GF-D8 (cell line): Measurements from ENCODE around the gene FKBP1C.
"Not testable (repeated sequence)": the region's sequence is repeated elsewhere in the genome, so short reads cannot be mapped to it uniquely, and the experiment has no call there.

Experiments
- DNase-seq: peaks from one replicate; lab custom pipeline; 2025; lab: John Stamatoyannopoulos, UW

FKBP1C gene

DNA sequence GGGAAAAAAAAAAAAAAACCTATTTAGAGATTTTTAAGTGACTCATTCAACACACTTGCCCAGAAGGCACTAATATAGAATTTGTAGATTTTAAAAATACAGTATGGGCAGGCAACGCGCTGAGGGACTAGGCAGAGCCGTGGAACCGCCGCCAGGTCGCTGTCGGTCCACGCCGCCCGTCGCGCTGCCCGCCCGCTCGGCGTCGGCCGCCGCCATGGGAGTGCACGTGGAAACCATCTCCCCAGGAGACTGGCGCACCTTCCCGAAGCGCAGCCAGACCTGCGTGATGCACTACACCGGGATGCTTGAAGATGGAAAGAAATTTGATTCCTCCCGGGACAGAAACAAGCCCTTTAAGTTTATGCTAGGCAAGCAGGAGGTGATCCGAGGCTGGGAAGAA is at the start of gene FKBP1C:
Gene FKBP1C (plus strand): TSS at position 127 of the 400 bp plus-strand sequence.
- DNase-seq = not testable (repeated sequence)

DNA sequence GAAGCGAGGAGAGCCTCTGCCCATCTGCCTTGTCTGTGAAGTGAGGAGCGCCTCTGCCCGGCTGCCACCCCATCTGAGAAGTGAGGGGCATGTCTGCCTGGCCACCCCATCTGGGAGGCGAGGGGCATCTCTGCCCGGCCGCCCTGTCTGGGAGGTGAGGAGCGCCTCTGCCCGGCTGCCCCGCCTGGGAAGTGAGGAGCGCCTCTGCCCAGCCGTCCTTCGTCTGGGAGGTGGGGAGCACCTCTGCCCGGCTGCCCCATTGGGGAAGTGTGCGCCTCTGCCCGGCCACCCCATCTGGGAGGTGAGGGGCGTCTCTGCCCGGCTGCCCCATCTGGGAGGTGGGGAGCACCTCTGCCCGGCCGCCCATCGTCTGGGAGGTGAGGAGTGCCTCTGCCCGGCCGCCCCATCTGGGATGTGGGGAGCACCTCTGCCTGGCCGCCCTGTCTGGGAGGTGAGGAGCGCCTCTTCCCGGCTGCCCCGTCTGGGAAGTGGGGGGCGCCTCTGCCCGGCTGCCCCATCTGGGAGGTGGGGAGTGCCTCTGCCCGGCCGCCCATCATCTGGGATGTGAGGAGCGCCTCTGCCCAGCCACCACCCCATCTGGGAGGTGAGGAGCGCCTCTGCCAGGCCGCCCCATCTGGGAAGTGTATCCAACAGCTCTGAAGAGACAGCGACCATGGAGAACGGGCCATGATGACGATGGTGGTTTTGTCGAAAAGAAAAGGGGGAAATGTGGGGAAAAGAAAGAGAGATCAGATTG is 47.0 kb upstream of the FKBP1C start:
- not testable (repeated sequence) for DNase-seq

DNA sequence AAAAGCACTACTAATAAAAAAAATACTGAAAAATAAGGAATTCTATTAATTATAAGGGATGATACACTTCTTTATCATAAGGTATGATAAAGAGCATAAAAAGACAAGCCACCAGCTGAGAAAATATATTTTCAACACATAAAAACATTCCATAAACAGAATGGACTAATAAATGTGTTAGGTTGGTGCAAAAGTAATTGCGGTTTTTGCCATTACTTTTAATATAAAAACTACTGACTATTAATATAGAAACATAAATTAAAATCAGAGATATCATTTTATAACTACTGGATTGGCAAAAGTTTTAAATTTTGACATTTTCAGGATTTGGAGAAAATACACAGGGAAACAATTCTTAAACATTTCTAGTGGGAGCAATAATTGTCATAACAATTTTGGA is 37.1 kb upstream of the FKBP1C start:
- DNase-seq = no peak

DNA sequence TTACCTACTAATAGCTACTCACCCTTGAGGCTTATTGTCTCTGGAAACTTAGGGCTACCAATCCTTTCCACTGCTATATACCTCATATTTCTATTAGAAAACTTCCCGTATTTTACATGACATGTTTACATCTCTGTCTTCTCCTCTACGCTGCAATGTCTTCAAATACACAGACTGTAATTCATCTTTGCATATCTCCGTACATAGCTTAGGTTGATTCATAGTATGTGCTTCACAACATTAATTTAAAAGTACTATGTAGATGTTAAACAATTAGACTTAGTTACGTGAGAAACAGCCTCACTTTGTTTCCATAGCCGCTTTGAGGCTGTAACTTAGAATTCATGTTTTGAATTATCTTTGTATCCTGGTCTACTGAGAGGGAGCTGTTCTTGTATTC is 35.1 kb upstream of the FKBP1C start:
- DNase-seq = no peak

DNA sequence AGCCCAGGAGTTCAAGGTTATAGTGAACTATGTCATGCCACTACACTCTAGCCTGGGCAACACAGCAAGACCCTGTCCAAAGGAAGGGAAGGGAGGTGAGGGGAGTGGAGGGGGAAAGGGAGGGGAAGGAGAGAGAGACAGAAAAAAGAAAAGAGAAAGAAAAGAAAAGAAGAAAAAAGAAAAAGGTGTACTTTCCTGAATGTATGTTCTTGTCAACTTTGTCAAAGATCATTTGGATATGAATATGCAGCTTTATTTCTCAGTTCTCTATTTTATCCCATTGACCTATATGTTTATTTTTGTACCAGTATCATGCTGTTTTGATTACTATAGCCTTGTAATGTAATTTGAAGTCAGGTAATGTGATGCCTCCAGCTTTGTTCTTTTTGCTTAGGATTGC is 30.9 kb upstream of the FKBP1C start:
- no peak for DNase-seq

DNA sequence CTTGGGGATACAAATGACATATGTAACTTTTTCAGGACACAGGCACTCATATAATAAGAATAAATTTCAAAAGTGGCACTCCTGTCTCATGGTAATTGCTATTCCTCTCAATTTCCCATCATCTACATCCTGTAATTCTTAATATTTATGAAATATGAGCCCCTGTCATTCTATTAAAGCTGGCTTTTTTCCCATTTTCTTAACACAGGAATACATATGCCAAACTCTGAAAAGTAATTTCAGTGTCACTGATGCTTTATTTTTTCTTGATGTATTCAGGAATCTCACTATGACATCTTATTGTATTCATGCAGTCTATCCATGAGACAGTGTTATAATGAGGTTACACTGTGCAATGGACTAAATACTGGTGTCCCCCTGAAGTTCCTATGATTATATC is 24.3 kb upstream of the FKBP1C start:
- no peak for DNase-seq

DNA sequence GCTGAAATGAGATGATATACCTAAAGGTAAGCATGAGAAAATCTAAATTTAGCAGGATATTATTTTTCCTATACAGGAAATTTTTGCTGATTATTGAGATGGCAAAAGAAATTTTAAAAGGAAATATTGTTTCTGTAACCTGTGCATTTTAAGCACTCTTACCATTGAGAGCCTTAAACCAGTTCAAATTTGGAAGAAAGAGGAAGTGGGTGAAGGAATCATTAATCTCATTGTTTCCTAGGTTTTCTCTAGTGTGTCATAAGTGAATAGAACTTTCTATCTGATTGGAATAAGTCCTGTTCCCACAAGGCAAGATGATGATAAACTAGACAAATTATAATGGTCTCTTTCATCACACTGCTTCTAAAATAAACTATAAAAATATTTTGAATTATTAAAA is 22.4 kb upstream of the FKBP1C start:
- DNase-seq = no peak

DNA sequence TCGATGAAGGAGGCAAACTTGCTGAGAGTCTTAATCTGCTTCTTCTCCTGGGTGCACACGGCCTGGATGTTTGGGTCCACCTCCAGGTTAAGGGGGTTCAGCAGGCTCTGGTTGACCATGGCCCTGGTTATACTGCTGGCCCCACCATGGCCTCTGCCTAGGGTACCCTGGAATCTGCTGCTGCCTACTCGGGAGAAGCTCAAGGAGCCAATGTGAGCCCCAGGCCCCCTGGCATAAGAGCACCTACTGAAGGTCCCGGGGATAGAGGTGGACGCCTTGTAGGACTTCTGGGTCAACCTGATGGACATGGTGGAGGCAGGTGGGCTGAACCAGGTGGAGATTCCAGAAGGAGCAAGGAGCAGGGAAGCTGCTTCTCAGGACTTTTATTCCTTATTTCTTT is 17.9 kb upstream of the FKBP1C start:
- no peak for DNase-seq

DNA sequence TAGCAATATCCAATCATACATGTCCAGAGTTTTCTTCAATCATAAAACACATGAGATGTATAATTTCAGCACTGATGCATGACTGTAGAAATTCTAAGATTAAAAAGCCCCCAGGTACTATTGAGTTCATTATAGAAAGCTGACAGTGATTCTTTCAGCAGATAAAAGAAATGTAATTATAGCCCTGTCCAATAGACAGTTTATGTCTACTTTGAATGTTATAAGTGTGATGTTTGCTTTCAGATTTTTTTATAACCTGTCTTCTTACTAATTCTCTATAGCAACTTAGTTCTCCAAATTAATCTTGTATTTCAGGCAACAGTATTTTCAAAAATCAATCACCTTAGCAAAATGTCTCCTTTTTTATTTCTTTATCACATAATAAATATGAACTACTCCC is 13.5 kb upstream of the FKBP1C start:
- no peak for DNase-seq

DNA sequence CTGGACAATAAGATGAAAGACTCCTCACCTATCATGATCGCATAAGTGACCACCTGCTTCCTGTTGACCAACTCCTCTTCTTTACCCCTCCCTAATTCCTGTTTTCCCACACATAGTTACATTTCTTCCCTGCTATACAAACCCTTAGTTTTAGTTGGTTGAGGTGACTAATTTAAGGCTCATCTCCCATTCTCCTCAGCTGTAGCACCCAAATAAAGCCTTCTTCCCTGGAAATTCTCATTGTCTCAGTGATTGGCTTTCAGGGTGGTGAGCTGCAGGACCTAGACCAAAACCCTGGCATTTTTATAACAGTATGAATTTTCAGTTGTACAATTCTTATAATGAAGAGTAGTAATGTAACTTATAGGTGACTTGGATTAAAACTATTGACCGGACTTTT is 2.1 kb downstream of the FKBP1C start:
- DNase-seq = no peak

DNA sequence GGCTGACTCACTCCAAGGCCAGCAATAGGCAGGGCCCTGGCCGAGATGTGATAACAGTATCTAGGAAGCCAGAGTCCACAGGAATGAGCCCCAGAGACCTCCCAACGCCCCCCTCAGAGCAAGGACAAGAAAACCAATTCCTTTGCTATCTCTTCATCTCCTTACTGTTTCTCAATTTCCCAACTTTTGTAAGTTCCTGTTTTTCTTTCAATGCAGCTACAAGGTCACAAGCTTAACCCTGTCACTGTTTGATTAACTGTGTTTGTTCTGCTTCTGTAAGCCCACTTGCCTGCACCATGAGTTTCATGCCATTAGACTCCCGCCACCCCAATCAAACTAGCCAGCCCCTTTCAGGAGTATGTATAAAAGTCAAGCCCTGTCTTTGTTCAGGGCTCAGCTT is 3.5 kb downstream of the FKBP1C start:
- peak; percentile 88 for DNase-seq

DNA sequence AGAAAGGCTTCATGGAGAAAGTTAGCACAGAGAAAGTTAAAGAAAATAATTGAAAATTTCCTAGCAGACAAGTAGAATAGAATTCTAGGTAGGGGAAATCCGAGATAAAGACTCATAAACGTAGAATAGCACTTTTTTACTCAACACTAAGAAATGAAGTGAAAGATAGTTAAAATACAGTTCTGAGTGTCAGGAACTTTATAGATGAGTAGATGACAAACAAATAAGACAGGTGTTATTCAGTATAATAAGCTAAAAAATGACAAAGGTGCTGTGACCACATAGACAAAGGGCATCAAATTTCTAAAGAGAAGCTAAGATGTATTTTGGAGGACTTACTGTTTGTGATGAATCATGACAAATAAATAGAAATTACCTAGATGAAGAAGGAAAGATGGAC is 12.9 kb downstream of the FKBP1C start:
- DNase-seq = no peak

DNA sequence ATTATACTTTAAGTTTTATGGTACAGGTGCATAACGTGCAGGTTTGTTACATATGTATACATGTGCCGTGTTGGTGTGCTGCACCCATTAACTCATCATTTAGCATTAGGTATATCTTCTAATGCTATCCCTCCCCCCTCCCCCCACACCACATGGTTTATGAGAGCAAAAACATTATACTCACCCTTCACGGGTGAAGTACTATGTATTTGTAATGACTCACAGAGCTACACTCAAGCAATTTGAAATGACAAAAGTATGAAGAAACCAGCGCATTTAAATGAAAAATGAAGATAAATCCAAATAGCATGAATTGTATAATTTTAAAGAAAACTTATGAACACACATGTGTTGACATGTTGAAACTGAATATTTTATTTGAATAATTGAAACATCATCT is 14.7 kb downstream of the FKBP1C start:
- not testable (repeated sequence) for DNase-seq

DNA sequence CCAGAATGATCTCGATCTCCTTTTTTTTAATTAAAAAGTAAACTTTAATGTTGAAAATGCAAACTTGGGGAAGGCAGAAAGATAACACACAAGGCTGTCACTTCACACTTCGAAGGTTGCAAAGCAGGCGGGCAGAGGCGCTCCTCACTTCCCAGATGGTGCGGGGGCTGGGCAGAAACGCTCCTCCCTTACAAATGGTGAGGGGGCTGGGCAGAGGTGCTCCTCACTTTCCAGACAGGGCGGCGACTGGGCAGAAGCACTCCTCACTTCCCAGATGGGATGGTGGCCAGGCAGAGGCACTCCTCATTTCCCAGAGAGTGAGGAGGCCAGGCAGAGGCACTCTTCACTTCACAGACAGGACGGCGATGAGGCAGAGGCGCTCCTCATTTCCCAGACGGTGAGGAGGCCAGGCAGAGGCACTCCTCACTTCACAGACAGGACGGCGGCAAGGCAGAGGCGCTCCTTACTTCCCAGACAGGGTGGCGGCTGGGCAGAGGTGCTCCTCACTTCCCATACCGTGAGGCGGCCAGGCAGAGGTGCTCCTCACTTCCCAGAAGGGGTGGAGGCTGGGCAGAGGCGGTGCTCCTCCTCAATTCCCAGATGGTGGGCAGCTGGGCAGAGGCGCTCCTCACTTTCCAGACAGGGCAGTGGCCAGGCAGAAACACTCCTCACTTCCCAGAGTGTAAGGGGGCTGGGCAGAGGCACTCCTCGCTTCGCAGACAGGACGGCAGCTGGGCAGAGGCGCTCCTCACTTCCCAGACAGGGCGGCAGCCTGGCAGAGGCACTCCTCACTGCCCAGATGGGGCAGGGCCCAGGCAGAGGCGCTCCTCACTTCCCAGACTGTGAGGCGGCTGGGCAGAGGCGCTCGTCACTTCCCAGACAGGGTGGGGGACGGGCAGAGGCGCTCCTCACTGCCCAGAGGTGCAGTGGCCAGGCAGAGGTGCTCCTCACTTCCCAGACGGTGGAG is 16.9 kb downstream of the FKBP1C start:
- not testable (repeated sequence) for DNase-seq

DNA sequence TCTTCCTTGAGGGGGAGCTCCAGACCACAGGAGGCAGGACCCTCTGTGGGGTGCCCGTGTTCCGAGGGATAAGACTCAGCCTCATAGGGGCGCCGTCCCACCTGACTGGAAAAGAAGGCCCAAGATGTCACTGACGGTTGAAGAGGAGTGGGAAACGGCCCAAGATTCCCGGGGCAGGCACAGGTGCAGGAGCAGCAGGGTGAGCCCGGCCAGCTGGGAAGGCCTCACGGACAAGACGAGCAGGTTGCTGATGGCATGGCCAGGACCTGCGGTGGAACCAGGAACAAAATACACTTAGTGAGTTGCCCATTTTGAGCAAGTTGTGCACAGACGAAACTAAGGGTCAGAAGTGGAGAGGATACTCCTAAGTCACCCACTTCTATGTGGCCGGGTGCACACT is 18.8 kb downstream of the FKBP1C start:
- not testable (repeated sequence) for DNase-seq

DNA sequence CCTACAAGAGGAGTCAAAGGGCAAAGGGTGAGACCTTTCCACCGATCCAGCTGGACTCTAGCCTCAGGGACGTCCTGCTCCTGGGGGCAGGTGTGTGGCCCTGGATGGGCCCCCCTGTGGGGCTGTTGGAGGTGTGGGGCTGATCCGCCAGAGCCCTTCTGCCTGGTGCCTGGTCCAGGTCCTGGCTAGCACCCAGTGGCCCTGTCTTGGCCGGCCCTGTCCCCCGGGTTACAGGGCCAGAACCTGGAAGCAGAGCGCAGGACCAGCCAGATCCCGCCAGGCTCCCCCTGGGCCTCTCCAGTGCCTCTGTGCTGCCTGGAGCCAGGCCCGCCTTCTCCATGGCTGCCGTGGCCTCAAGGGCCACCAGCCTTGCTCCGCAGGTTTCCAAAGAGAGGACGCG is 19.2 kb downstream of the FKBP1C start:
- DNase-seq = not testable (repeated sequence)

DNA sequence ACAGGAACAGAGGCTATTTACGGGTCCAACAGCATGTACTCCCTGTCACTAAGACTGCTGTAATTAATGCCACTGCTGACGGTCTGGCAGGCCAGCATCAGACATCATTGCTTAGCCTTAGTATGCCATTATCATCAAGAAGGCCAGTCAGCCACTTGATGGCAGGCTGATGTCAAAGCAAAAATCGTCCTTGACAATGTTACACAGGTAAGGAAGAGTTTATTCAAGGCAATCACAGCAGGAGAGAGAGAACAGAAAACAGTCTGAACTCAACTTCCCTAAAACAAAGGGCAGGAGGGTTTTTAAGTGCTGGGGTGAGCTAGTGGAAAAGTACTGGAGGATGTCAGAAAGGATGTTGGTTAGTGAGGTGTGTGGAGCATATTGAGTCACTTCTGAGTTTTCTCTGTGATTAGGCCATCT is 25.1 kb downstream of the FKBP1C start:
- DNase-seq = no peak

DNA sequence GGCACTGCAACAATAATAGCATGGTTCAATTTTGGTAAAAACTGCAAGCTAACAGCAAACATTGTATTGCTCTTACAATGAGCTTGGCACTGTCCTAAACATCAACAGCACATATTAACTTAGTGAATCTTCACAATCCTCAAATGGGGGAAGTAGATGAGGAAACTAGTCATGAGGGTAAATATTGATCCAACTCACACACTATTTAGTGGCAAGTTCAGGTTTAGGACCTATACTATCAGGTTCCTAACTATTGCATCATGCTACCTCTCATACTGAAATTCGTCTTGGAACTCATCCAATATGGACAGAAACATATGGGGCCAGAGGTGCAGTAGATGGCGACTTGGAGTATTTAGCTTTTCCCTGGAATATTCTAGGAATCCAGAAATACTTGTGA is 34.2 kb downstream of the FKBP1C start:
- DNase-seq = no peak

DNA sequence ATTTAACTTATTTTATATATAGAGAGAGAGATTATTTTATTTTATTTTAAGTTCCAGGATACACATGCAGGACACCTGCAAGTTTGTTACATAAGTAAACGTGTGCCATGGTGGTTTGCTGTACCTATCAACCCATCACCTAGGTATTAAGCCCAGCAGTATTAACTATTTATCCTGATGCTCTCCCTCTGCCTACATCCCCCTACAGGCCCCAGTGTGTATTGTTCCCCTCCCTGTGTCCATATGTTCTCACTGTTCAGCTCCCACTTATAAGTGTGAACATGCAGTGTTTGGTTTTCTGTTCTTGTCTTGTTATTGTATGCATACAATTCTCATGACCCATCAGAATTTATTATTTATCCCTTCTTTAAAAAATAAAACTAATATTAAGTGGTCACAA is 34.6 kb downstream of the FKBP1C start:
- DNase-seq = no peak

DNA sequence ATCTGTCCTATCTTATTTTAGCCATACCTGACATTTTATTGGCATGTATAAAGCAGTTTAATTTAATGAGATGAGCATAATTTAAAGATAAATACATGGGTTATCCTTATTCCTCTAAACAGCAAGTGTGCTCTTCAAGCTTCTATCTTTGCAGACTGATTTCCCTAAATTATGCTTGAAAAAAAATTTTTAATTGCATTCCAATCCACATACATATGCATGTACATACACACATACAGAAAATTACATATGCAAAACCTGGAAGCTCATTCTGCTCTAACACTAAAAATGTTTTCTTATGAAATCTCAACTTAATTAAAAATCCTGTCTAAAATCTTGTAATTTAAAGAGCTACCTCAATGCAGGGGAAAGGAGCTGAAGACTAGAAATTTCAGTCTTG is 35.3 kb downstream of the FKBP1C start:
- DNase-seq = no peak

DNA sequence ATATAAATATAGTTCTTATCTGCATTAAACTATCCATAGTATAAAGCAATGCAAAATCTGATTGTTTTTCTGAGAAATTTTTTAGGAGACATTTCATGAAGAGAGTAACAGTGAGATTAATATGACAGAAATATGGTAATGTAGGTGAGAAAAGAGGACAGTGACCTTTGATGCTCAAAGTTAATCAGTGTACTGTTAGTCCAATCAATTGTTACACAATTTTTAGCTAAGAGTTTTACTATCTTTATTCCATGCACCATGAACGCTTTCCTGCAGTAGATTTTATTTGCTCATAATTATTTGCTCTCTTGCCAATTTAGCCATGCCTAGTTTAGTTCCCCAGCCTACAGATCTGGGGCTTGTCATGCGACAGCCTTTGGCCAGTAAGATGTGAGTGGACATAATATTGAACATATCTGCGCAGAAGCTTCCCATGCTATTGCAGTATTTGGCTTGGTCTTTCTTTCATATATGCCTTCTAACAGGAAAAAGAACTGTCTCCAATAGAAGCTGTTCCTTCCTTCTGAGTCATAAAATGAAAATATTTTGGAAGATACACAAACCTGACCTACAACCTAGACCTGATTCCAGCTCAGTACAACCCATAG is 38.7 kb downstream of the FKBP1C start:
- DNase-seq = no peak

DNA sequence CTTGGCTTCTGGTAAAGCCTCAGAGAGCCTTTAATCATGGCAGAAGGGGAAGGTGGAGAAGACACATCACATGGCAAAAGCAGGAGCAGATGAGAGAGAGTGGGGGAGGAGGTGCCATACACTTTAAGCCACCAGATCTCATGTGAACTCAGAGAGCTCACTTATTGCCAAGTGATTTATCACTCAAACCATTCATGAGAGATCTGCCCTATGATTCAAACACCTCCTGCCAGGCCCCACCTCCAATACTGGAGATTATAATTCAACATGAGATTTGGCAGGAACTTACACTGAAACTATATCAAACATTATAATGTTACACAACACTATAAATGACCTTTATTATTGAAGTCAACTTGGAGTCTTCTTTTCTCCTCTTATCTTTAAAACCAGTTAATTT is 47.9 kb downstream of the FKBP1C start:
- no peak for DNase-seq

DNA sequence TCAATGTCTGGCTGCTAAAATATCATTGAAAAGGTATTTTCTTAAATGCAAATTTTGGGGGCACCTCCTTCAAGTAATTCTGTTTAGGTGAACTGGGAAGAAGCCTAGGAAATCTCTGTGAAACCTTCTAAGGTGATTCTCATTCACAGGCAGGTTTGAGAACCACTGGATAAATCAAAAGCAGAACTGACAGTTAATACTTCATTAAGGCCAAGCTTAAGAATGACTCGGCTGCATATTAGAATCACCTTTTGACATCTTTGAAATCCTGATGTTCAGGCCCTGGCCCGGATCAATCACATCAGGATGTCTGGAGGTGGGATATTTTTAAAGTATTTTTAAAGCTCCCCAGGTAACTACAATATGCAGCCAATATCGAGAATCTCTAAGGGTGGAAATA is 50.6 kb downstream of the FKBP1C start:
- DNase-seq = no peak
